Measurements from ENCODE around the gene SNX10.

The SNX10 gene

DNA sequence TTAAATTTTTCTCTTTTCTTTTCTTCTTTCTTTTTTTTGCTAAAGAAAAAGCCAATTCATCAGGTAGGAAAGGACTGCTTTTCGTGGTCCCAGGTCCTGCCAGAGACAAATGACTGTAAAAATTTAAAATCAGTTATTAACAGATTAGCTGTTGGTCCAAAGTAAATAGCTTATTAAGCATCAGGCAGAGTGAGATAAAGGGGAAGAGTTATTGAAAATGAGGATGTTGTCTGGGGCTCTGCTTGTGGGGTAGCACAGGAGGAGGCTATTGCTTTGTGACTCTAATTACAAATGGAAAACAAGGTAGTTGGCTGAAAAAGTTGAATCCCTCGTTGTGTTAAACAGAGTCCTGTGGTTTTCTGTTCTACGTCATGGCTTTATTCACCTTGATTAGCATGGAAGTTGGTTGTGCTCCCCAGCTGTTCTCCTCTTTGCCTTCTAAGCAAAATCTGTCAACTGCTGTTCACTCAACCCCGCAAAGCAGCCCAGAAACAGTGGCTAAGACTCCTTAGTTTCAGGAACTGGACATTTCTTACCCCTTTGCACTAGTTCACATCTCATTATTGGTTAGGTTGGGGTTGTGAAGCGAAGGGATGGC, 128.9 kb downstream of the SNX10 start:
- no peak overlapping the region for H3K4me3 ChIP-seq (replicated peaks; ENCODE audit: low read depth, low read length)
- no peak for DNase-seq (ENCODE audit: low read depth)
- TF ChIP-seq, protein P1, sequence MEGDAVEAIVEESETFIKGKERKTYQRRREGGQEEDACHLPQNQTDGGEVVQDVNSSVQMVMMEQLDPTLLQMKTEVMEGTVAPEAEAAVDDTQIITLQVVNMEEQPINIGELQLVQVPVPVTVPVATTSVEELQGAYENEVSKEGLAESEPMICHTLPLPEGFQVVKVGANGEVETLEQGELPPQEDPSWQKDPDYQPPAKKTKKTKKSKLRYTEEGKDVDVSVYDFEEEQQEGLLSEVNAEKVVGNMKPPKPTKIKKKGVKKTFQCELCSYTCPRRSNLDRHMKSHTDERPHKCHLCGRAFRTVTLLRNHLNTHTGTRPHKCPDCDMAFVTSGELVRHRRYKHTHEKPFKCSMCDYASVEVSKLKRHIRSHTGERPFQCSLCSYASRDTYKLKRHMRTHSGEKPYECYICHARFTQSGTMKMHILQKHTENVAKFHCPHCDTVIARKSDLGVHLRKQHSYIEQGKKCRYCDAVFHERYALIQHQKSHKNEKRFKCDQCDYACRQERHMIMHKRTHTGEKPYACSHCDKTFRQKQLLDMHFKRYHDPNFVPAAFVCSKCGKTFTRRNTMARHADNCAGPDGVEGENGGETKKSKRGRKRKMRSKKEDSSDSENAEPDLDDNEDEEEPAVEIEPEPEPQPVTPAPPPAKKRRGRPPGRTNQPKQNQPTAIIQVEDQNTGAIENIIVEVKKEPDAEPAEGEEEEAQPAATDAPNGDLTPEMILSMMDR (IDR thresholded peaks at IDR 0.05; ENCODE audit: low read length, missing control alignments) = no peak

DNA sequence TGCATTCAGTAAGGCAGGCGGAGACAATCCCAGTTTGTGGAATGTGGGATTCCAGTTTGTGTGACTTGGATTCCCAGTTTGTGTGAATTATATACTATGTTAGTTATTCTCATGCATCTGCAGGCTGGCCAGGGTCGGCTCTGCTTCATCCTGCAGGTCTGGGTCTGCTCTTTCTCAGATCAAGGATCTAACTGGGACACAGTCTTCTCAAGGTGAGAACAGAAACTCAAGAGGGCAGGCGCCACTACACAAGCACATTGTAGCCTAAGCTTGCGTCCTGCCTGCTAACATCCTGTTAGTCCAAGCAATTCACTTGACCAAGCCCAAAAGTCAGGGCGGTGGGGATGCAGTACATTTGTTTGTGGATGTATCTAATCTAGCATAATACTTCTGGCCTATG, 131.1 kb downstream of the SNX10 start:
- TF ChIP-seq, protein P1 (IDR thresholded peaks at IDR 0.05; ENCODE audit: low read length, missing control alignments) = no peak
- H3K4me3 ChIP-seq (replicated peaks; ENCODE audit: low read depth, low read length) = no peak overlapping the region
- no peak for DNase-seq (ENCODE audit: low read depth)

DNA sequence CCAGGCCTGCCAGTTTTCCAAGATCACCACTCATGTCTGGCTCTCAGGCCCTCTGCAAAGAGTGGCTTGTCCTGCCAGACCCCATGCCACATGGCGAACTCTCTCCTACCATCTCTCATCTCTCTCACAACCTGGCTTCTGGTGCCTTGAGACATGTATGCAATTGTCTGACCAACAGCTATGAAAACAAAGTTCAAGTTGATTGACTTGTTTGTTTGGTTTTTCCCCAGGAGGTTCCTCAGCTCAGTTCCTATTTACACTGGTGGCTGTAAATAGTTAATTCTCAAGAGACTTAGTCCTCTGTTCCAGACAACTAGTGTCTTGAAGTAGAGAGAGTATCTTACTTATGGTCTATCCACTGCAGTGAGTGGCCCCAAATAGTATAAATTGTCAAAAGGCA, 131.8 kb downstream of the SNX10 start:
- no peak for DNase-seq (ENCODE audit: low read depth)
- TF ChIP-seq, protein P1 (IDR thresholded peaks at IDR 0.05; ENCODE audit: low read length, missing control alignments) = no peak

More for the DNA sequence above, 131.8 kb downstream of the SNX10 start:
- no peak overlapping the region for H3K4me3 ChIP-seq (replicated peaks; ENCODE audit: low read depth, low read length)

Data from fibroblast of pulmonary artery (primary cell).